ENCODE results near the gene CTSE. TPM values are rescaled to one million over a fixed set of nuclear protein-coding genes. Genes with fewer than 3 reads are reported as not detected.

The CTSE gene
- total and polyA plus RNA-seq, 2 of the 13 experiments (the other 11 are each of a cell fraction or from before 2014, with no cell fraction given) = 0.50 to 0.69 TPM

DNA sequence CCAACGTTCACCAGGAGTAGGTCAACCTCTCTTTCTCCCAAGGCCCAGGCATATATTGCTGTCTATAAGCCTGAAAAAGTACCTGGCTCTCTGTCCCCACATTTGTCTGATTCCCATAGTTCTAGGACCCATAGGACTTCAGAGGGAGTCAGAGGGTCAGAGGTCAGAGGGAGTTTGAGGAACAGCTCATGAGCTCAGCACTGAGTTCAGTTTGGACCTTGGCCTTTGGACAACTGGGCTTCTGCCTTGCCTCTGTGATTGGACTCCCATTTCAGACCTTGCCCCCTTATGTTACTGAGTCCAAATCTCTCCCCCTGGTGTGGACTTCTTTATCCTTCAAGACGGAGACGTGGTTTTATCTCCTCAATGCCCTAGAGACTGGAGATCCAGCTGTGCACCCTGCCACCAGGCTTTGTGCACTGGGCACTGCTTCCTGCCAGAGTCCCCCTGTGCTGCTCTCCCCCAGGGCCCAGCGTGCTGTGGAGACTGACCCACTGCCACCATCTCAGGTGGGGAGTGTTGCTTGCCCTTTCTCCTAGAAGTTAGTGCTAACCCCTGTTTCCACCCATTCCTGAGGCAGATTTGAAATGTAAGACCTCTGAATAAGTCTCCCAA, 3.2 kb downstream of the CTSE start:
- BruUV-seq (replicated peaks) = no TSS peak
- CTCF ChIA-PET (ENCODE audit: low intra/inter-chr PET ratio, low total read pairs) = no interaction called here

More for the DNA sequence above, 3.2 kb downstream of the CTSE start:
- ATAC-seq = no peak
- no peak overlapping the region for H3K9ac ChIP-seq (ENCODE audit: insufficient read depth, low read depth, low read length)
- 64% methylated on average over 4 of the region's 4 CpGs for WGBS (ENCODE audit: low lambda C conversion rate)
- TF ChIP-seq NR2F6 (IDR thresholded peaks at IDR 0.05) (peak; percentile 9; the same call in 1 of the 2 replicates), NR2F6 (CRISPR knock-in tag; IDR thresholded peaks at IDR 0.05) (no peak), NCOR1 (IDR thresholded peaks at IDR 0.05; ENCODE audit: borderline replicate concordance, low read length) (0 out of 2 replicates have a peak, but pooled peaks have one; percentile 26), KLF9 (CRISPR knock-in tag; IDR thresholded peaks at IDR 0.05; ENCODE audit: low read depth) (no peak), HNF4A (CRISPR knock-in tag; IDR thresholded peaks at IDR 0.05) (peak; percentile 35; the same call in 1 of the 2 replicates), ZMAT3 (CRISPR knock-in tag; conservative IDR thresholded peaks at IDR 0.05) (no peak), NR2F1 (CRISPR knock-in tag; IDR thresholded peaks at IDR 0.05) (peak in 1 of 2 experiments; percentile 27; a peak in 1 of 4 replicates), ZBTB7A (CRISPR knock-in tag; IDR thresholded peaks at IDR 0.05) (no peak), ZNF382 (CRISPR knock-in tag; IDR thresholded peaks at IDR 0.05; ENCODE audit: borderline replicate concordance) (no peak), HNF4G (IDR thresholded peaks at IDR 0.05; ENCODE audit: borderline replicate concordance, low read depth, low read length) (0 out of 2 replicates have a peak, but pooled peaks have one; percentile 7), HNF4G (CRISPR knock-in tag; IDR thresholded peaks at IDR 0.05; ENCODE audit: borderline replicate concordance, low read depth) (no peak)
- TF ChIP-seq, protein P1, sequence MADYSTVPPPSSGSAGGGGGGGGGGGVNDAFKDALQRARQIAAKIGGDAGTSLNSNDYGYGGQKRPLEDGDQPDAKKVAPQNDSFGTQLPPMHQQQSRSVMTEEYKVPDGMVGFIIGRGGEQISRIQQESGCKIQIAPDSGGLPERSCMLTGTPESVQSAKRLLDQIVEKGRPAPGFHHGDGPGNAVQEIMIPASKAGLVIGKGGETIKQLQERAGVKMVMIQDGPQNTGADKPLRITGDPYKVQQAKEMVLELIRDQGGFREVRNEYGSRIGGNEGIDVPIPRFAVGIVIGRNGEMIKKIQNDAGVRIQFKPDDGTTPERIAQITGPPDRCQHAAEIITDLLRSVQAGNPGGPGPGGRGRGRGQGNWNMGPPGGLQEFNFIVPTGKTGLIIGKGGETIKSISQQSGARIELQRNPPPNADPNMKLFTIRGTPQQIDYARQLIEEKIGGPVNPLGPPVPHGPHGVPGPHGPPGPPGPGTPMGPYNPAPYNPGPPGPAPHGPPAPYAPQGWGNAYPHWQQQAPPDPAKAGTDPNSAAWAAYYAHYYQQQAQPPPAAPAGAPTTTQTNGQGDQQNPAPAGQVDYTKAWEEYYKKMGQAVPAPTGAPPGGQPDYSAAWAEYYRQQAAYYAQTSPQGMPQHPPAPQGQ (CRISPR knock-in tag; IDR thresholded peaks at IDR 0.05; ENCODE audit: borderline replicate concordance) = no peak
- H4K20me1 ChIP-seq (ENCODE audit: insufficient read depth, low read length) = no peaks in the 10 kb centered on the region
- no peak for DNase-seq (ENCODE audit: low spot score)
- POLR2A ChIA-PET = no interaction called here
- in situ Hi-C loops (cut with HindIII; ENCODE audit: extremely low pct_ligation_motif_present, low pct_unique_long_range_greater_than_20kb) = no loop called here
- no peaks in the 10 kb centered on the region for H3K36me3 ChIP-seq (replicated peaks in 1 of 2; ENCODE audit: control insufficient read depth in 1 of 2, insufficient read depth in 2 of 2, low read length in 2 of 2)
- H2AFZ ChIP-seq (ENCODE audit: low read length) = no peak overlapping the region
- H3K27ac ChIP-seq (ENCODE audit: extremely low read length, insufficient read depth, low read length) = no peak overlapping the region
- intact Hi-C loops (cut with micrococcal nuclease; ENCODE audit: unreplicated experiment) = no loop called here
- peaks cover 0 to 17% of the 10 kb centered on the region in 2 experiments; a peak in 3 of 5 replicates for H3K27me3 ChIP-seq (ENCODE audit: control insufficient read depth in 1 of 2, insufficient read depth in 2 of 2, low read length in 2 of 2)
- FAIRE-seq = no peak
- H3K4me2 ChIP-seq (ENCODE audit: low read depth, low read length) = no peak overlapping the region
- no peaks in the 10 kb centered on the region for H3K79me2 ChIP-seq (ENCODE audit: insufficient read depth, low read length)
- peaks cover 30% of the 10 kb centered on the region for H3K4me1 ChIP-seq (ENCODE audit: insufficient read depth, low read length)
- no peak overlapping the region for H3K4me3 ChIP-seq (replicated peaks in 1 of 3; ENCODE audit: insufficient read depth in 1 of 3, low read depth in 2 of 3, low read length in 3 of 3)
- H3K9me3 ChIP-seq (ENCODE audit: low read length) = no peaks in the 10 kb centered on the region

All from HepG2 (cell line).